ENCODE results near the gene TBC1D16. TPM values are rescaled to one million over a fixed set of nuclear protein-coding genes. Genes with fewer than 3 reads are reported as not detected.
A peak's percentile ranks its signal among the peaks of the same experiment; 100 is the strongest.

The TBC1D16 gene
- total RNA-seq (10 to 100 TPM; 18.5 to 27.8 (median 22.1) TPM), polyA plus RNA-seq (9.9 TPM)
- long read RNA-seq, donor 1, full-length matches to known transcripts, result 2 of 36 reads
- long read RNA-seq, donor 1, partial matches to known transcripts, result 9 of 36 reads
- long read RNA-seq, donor 1, other reads (novel, unspliced or antisense), result 25 of 36 reads
- long read RNA-seq, donor 2, full-length matches to known transcripts, result 2 of 15 reads
- long read RNA-seq, donor 2, partial matches to known transcripts, result 10 of 15 reads
- long read RNA-seq, donor 2, other reads (novel, unspliced or antisense), result 3 of 15 reads
- long read RNA-seq, donor 3, full-length matches to known transcripts, result 4 of 49 reads
- long read RNA-seq, donor 3, partial matches to known transcripts, result 8 of 49 reads
- long read RNA-seq, donor 3, other reads (novel, unspliced or antisense), result 37 of 49 reads
- long read RNA-seq, donor 4, full-length matches to known transcripts, result 1 of 11 reads
- long read RNA-seq, donor 4, partial matches to known transcripts, result 1 of 11 reads
- long read RNA-seq, donor 4, other reads (novel, unspliced or antisense), result 9 of 11 reads

GRCh38 chr17:80035687-80035936 is at the start of gene TBC1D16:
TSS of gene TBC1D16 (minus strand) at chr17:80035872. CDS start at chr17:80013547, 22,325 bp downstream.
- Histone ChIP-seq H3K27me3 (ENCODE audit: control insufficient read depth, insufficient read depth) (no peaks in the 10 kb centered on the region), H3K27ac (ENCODE audit: low read length) (peak within 1 kb of the TSS; percentile 92), H3K4me3 (ENCODE audit: low read length) (peak within 1 kb of the TSS; percentile 99), H3K9me3 (ENCODE audit: control insufficient read depth, low read length) (no peaks in the 10 kb centered on the region), H3K4me1 (ENCODE audit: control insufficient read depth, insufficient read depth, low read length) (peaks cover 2% of the 10 kb centered on the region)
- WGBS, result 1% methylated on average over 46 of the region's 46 CpGs
- ATAC-seq (no peak), DNase-seq (no peak)
- intact Hi-C loops (cut with DNase I), result no loop called here

DNA sequence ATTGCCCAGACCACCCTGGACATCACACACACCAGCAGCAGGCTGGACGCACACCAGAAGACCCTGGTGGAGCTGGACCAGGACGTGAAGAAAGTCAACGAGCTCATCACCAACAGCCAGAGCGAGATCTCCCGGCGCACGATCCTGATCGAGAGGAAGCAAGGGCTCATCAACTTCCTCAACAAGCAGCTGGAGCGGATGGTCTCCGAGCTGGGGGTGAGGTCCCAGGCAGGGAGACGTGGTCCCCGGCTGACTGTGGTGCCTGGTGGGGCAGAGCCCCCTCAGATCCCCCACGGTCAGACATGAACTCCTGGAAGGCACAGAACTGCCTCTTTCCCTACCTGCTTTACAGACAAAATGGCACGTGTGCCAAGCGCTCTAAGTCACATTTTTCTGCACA is 49.1 kb upstream of the TBC1D16 start:
- DNase-seq, result peak in 1 of 3 donors; percentile 40
- H3K27me3 ChIP-seq (ENCODE audit: control insufficient read depth, insufficient read depth), result no peaks in the 10 kb centered on the region

GRCh38 chr17:80083136-80083661 is 47.5 kb upstream of the TBC1D16 start:
- Histone ChIP-seq H3K27me3 (ENCODE audit: control insufficient read depth, insufficient read depth) (no peaks in the 10 kb centered on the region), H3K9me3 (ENCODE audit: control insufficient read depth, low read length) (no peaks in the 10 kb centered on the region), H3K4me1 (ENCODE audit: control insufficient read depth, insufficient read depth, low read length) (no peaks in the 10 kb centered on the region), H3K4me3 (ENCODE audit: low read length) (no peak overlapping the region), H3K27ac (ENCODE audit: low read length) (no peak overlapping the region)
- intact Hi-C loops (cut with DNase I), result loop anchor here in 1 of 4 donors (5.0 kb wide), 1 partner anchor 76 kb away; no protein-coding TSS in a partner anchor
- WGBS, result 86% methylated on average over 13 of the region's 13 CpGs
- DNase-seq, result peak in 1 of 3 donors; percentile 54
- peak in 1 of 2 donors; percentile 14 for ATAC-seq

More for the DNA sequence above, 49.1 kb upstream of the TBC1D16 start:
- 88% methylated on average over 15 of the region's 15 CpGs for WGBS
- Histone ChIP-seq H3K4me3 (ENCODE audit: low read length) (no peak overlapping the region), H3K27ac (ENCODE audit: low read length) (no peak overlapping the region), H3K9me3 (ENCODE audit: control insufficient read depth, low read length) (no peaks in the 10 kb centered on the region), H3K4me1 (ENCODE audit: control insufficient read depth, insufficient read depth, low read length) (no peaks in the 10 kb centered on the region)
- intact Hi-C loops (cut with DNase I), result loop anchor here in 1 of 4 donors (5.0 kb wide), 1 partner anchor 77 kb away; no protein-coding TSS in a partner anchor
- no peak for ATAC-seq

DNA sequence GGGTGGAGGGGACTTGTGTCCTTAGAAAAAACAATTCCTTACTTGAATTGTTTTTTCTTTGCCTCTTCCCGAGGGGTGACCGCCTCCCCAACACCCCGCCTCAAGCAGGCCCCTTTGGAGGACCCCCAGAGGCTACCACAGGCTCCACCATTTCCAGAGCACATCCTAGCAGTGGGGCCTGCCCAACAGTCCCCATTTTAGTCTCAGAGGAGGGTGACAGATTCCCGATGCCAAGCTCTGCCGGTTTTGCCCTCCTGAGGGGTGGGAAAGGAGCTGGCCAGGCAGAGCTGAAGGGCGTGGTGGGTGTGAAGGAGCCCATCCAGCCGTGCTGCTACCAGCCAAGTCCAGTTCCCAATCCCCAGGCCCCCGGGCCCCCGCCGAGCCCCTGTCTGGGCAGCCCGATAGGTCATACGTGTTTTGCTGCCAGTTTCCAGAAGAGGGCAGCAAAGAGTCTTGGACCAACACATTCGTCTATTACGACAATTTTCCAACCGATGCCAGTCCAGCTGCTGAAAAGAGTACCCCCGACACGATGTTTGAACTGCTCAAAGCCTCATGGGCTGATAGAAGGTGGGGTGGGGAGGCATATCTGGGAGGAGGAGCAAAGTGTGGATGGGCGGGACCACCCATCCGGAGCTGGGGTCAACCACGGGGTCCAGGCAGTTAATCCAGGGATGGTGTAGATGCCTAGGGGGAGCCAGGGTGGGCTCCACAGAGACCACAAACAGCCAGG is 46.9 kb upstream of the TBC1D16 start:
- H3K4me3 ChIP-seq (ENCODE audit: low read length), result no peak overlapping the region
- 31% methylated on average over 20 of the region's 20 CpGs for WGBS
- intact Hi-C loops (cut with DNase I), result loop anchor here in 1 of 4 donors (5.0 kb wide), 1 partner anchor 75 kb away; no protein-coding TSS in a partner anchor
- no peaks in the 10 kb centered on the region for H3K4me1 ChIP-seq (ENCODE audit: control insufficient read depth, insufficient read depth, low read length)
- DNase-seq (peak; percentile 58 to 75 (median 73)), ATAC-seq (peak; percentile 42 to 72)
- H3K27ac ChIP-seq (ENCODE audit: low read length), result no peak overlapping the region
- no peaks in the 10 kb centered on the region for H3K27me3 ChIP-seq (ENCODE audit: control insufficient read depth, insufficient read depth)
- no peaks in the 10 kb centered on the region for H3K9me3 ChIP-seq (ENCODE audit: control insufficient read depth, low read length)

- Histone ChIP-seq H3K27ac (ENCODE audit: low read length) (no peak overlapping the region), H3K4me1 (ENCODE audit: control insufficient read depth, insufficient read depth, low read length) (no peaks in the 10 kb centered on the region), H3K4me3 (ENCODE audit: low read length) (no peak overlapping the region), H3K27me3 (ENCODE audit: control insufficient read depth, insufficient read depth) (no peaks in the 10 kb centered on the region), H3K9me3 (ENCODE audit: control insufficient read depth, low read length) (no peaks in the 10 kb centered on the region)
- peak in 1 of 3 donors; percentile 48 for DNase-seq
- intact Hi-C loops (cut with DNase I), result loop anchor here in 1 of 4 donors (5.0 kb wide), 1 partner anchor 74 kb away; no protein-coding TSS in a partner anchor
- 91% methylated on average over 14 of the region's 14 CpGs for WGBS
- no peak for ATAC-seq
These were observed 45.9 kb upstream of the TBC1D16 start for GRCh38 chr17:80081596-80081995.

- intact Hi-C loops (cut with DNase I), result loop anchor here in 1 of 4 donors (5.0 kb wide), 1 partner anchor 73 kb away; no protein-coding TSS in a partner anchor
These were observed 44.4 kb upstream of the TBC1D16 start for GRCh38 chr17:80080081-80080480.

DNA sequence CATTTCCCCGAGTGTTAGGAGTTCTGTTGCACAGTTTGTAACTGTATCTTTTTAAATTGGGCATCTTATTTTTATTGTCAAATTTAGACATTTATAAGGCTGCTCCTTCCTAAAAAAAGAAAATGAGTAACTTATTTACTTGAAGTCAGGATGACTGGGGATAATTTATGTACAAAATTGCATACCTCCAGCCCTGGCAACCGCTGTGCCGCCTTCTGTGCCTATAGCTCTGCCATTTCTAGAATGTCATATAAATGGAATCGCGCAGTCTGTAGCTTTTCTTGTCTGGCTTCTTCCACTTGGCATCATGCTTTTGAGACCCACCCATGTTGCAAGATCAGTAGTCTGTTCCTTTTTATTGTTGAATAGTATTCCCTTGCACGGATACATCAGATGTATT is 36.7 kb upstream of the TBC1D16 start:
- Histone ChIP-seq H3K27ac (ENCODE audit: low read length) (no peak overlapping the region), H3K27me3 (ENCODE audit: control insufficient read depth, insufficient read depth) (no peaks in the 10 kb centered on the region), H3K4me3 (ENCODE audit: low read length) (no peak overlapping the region), H3K9me3 (ENCODE audit: control insufficient read depth, low read length) (no peaks in the 10 kb centered on the region), H3K4me1 (ENCODE audit: control insufficient read depth, insufficient read depth, low read length) (peaks cover 13% of the 10 kb centered on the region)
- peak in 1 of 3 donors; percentile 12 for DNase-seq
- 96% methylated on average over 6 of the region's 6 CpGs for WGBS
- intact Hi-C loops (cut with DNase I), result no loop called here
- ATAC-seq, result no peak

More at GRCh38 chr17:80080081-80080480, 44.4 kb upstream of the TBC1D16 start:
- Histone ChIP-seq H3K9me3 (ENCODE audit: control insufficient read depth, low read length) (no peaks in the 10 kb centered on the region), H3K27me3 (ENCODE audit: control insufficient read depth, insufficient read depth) (no peaks in the 10 kb centered on the region), H3K4me3 (ENCODE audit: low read length) (no peak overlapping the region), H3K27ac (ENCODE audit: low read length) (no peak overlapping the region), H3K4me1 (ENCODE audit: control insufficient read depth, insufficient read depth, low read length) (no peaks in the 10 kb centered on the region)
- ATAC-seq (no peak), DNase-seq (no peak)
- WGBS, result 82% methylated on average over 6 of the region's 6 CpGs

GRCh38 chr17:80071116-80071841 is 35.6 kb upstream of the TBC1D16 start:
- ATAC-seq (peak; percentile 75 to 79), DNase-seq (peak; percentile 75 to 90 (median 87))
- H3K27ac ChIP-seq (ENCODE audit: low read length), result peak overlapping the region; percentile 91
- intact Hi-C loops (cut with DNase I), result no loop called here
- H3K27me3 ChIP-seq (ENCODE audit: control insufficient read depth, insufficient read depth), result no peaks in the 10 kb centered on the region
- peaks cover 13% of the 10 kb centered on the region for H3K4me1 ChIP-seq (ENCODE audit: control insufficient read depth, insufficient read depth, low read length)
- H3K4me3 ChIP-seq (ENCODE audit: low read length), result peak overlapping the region; percentile 34
- 11% methylated on average over 20 of the region's 20 CpGs for WGBS
- no peaks in the 10 kb centered on the region for H3K9me3 ChIP-seq (ENCODE audit: control insufficient read depth, low read length)

- WGBS, result 57% methylated on average over 15 of the region's 15 CpGs
- intact Hi-C loops (cut with DNase I), result no loop called here
- Histone ChIP-seq H3K4me1 (ENCODE audit: control insufficient read depth, insufficient read depth, low read length) (peaks cover 13% of the 10 kb centered on the region), H3K27ac (ENCODE audit: low read length) (peak overlapping the region; percentile 91), H3K4me3 (ENCODE audit: low read length) (peak overlapping the region; percentile 34), H3K9me3 (ENCODE audit: control insufficient read depth, low read length) (no peaks in the 10 kb centered on the region), H3K27me3 (ENCODE audit: control insufficient read depth, insufficient read depth) (no peaks in the 10 kb centered on the region)
- DNase-seq, result peak in 1 of 3 donors; percentile 61
- peak; percentile 46 to 53 for ATAC-seq
These were observed 34.9 kb upstream of the TBC1D16 start for GRCh38 chr17:80070375-80071115.
